Stomach (tissue), 9 donors: ENCODE results near the gene APBA1. TPM values are rescaled to one million over a fixed set of nuclear protein-coding genes. Genes with fewer than 3 reads are reported as not detected.

Source experiments
- DNase-seq, 2 donors: peaks; one replicate each; pipeline versions ENCODE4 v3.0.0 to v3.0.0-alpha.2; 2013 to 2019
- H3K27ac ChIP-seq, 5 donors: fragments of 200-600 bp in 4 of 5; sonication (generic) in 4 of 5; one replicate each; pipeline ENCODE4 v1.5.1; 2013 to 2019; ENCODE audit warnings: mild to moderate bottlenecking in 1 of 5, moderate library complexity in 1 of 5
- H3K27me3 ChIP-seq, 3 donors: fragments of 200-600 bp; sonication (generic); one replicate each; pipeline ENCODE4 v1.5.1; 2017 to 2019; ENCODE audit warnings: mixed run types in 1 of 3
- H3K36me3 ChIP-seq, 4 donors: fragments of 200-600 bp; sonication (generic); 1 replicate in 3 of 4; 2 replicates in 1 of 4; pipeline ENCODE4 v1.5.1; 2016 to 2019
- H3K4me1 ChIP-seq, 4 donors: fragments of 200-600 bp; sonication (generic); one replicate each; pipeline ENCODE4 v1.5.1; 2016 to 2019
- H3K4me3 ChIP-seq, 4 donors: fragments of 200-600 bp; sonication (generic) in 3 of 4; one replicate each; pipeline ENCODE4 v1.5.1; 2016 to 2019; ENCODE audit warnings: mild to moderate bottlenecking in 1 of 4
- H3K9me3 ChIP-seq, 4 donors: fragments of 200-600 bp; sonication (generic); one replicate each; pipeline ENCODE4 v1.5.1; 2016 to 2019
- CTCF ChIP-seq, 7 experiments: fragments of 450-650 bp in 4 of 7; fragments of 200-600 bp in 3 of 7; sonication (generic) in 3 of 7; IDR thresholded peaks; one replicate each; pipeline ENCODE4 v1.5.1; 2016 to 2019; ENCODE audit warnings: antibody characterized with exemption in 7 of 7, control low read depth in 2 of 7, mild to moderate bottlenecking in 1 of 7
- EP300 ChIP-seq: sonication (generic); formaldehyde crosslinking; IDR thresholded peaks from one replicate; pipeline ENCODE4 v1.6.1; 2017; ENCODE audit warnings: antibody characterized with exemption
- POLR2A ChIP-seq, 4 donors: fragments of 450-650 bp; IDR thresholded peaks; one replicate each; pipeline ENCODE4 v1.6.1; 2016; ENCODE audit warnings: antibody characterized with exemption in 4 of 4, control low read depth in 2 of 4, mild to moderate bottlenecking in 1 of 4, moderate library complexity in 1 of 4
- POLR2AphosphoS5 ChIP-seq, 3 donors: sonication (generic); formaldehyde crosslinking; IDR thresholded peaks; one replicate each; pipeline ENCODE4 v1.6.1; 2016; ENCODE audit warnings: antibody characterized with exemption in 3 of 3
- WGBS, 5 donors: extraction: QIAGEN DNeasy Blood & Tissue Kit in 3 of 5; methylation state at CpG; one replicate each; pipeline versions ENCODE4 v1.1.5 to v1.1.7; 2013 to 2018; 5-methylcytosine and 5-hydroxymethylcytosine counted together
- intact Hi-C: fragments of 100-400 bp; cut with DNase I; formaldehyde crosslinking; loops from one replicate; pipeline ENCODE4 v1.15.1; 2023; ENCODE audit warnings: low total_unique reads
- polyA plus RNA-seq, 3 donors: library from polyadenylated mRNA; stranded (reverse); fragments of 200-250 nt; gene quantifications; one replicate each; pipeline ENCODE4 v1.2.3, GENCODE V29; 2013
- total RNA-seq, 5 donors: library from RNA; depleted of rRNA; stranded (reverse); fragments of >200 nt; gene quantifications; one replicate each; pipeline versions ENCODE4 v1.1.0 to v1.2.3, GENCODE V29; 2014 to 2016
- donor health status: healthy with polysubstance abuse.
- donor health status: Bipolar disorder and iron deficiency.
- donor health status: healthy.

Gene APBA1
- total and polyA plus RNA-seq, 8 donors, result 0.50 to 14.2 (median 3.2) TPM

GRCh38 chr9:69532396-69532795 is 139.8 kb downstream of the APBA1 start:
- DNase-seq, result no peak
- H3K27me3 ChIP-seq, result no peaks in the 10 kb centered on the region
- H3K36me3 ChIP-seq, result no peaks in the 10 kb centered on the region
- no peaks in the 10 kb centered on the region for H3K4me1 ChIP-seq
- no peak overlapping the region for H3K27ac ChIP-seq
- WGBS, 5 donors, result 58 to 77% (median 68%) methylated on average over 4 of the region's 4 CpGs
- TF ChIP-seq CTCF (IDR thresholded peaks at IDR 0.05) (no peak), POLR2AphosphoS5 (IDR thresholded peaks at IDR 0.05) (no peak), POLR2A (IDR thresholded peaks at IDR 0.05) (no peak), EP300 (no peak)
- intact Hi-C loops, result no loop called here
- no peak overlapping the region for H3K4me3 ChIP-seq
- no peaks in the 10 kb centered on the region for H3K9me3 ChIP-seq

DNA sequence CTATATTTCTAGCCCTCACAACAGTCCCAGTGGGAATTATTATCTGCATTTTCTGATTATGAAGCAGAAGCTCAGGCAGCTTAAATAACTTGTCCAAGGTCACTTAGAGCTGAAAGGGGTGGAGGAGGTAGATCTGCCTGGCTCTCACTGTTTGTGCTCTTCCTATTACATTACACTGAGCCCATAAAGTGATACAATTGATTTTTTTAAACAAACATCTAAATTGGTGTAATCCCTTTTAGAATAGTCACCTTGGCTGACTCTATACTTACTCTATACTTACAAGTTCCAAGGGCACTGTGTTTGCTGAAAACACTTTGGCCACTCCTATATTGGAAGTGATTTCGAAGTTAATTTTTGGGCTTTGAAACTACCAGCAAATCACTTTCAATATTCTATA is 144.7 kb downstream of the APBA1 start:
- Histone ChIP-seq H3K36me3 (no peaks in the 10 kb centered on the region), H3K4me3 (no peak overlapping the region), H3K4me1 (no peaks in the 10 kb centered on the region), H3K27me3 (no peaks in the 10 kb centered on the region), H3K9me3 (peaks cover 0 to 7% (median 3%) of the 10 kb centered on the region in 4 donors), H3K27ac (no peak overlapping the region)
- intact Hi-C loops, result no loop called here
- no peak for TF ChIP-seq POLR2AphosphoS5 (IDR thresholded peaks at IDR 0.05)
- no peak for TF ChIP-seq CTCF (IDR thresholded peaks at IDR 0.05)
- TF ChIP-seq POLR2A (IDR thresholded peaks at IDR 0.05), result no peak
- no peak for TF ChIP-seq EP300
- DNase-seq, result no peak
- 64 to 94% (median 82%) methylated on average over 1 of the region's 1 CpG for WGBS, 5 donors

- 95 to 98% (median 97%) methylated on average over 2 of the region's 2 CpGs for WGBS, 5 donors
- TF ChIP-seq POLR2A (IDR thresholded peaks at IDR 0.05) (no peak), POLR2AphosphoS5 (IDR thresholded peaks at IDR 0.05) (no peak), EP300 (no peak), CTCF (IDR thresholded peaks at IDR 0.05) (no peak)
- H3K27me3 ChIP-seq, result no peaks in the 10 kb centered on the region
- H3K4me3 ChIP-seq, result no peak overlapping the region
- no peak overlapping the region for H3K27ac ChIP-seq
- no peak for DNase-seq
- intact Hi-C loops, result no loop called here
- no peaks in the 10 kb centered on the region for H3K36me3 ChIP-seq
- no peaks in the 10 kb centered on the region for H3K4me1 ChIP-seq
- H3K9me3 ChIP-seq, result peaks cover 0 to 7% (median 3%) of the 10 kb centered on the region in 4 donors
Observed at GRCh38 chr9:69526699-69527098, 145.5 kb downstream of the APBA1 start.

- no peaks in the 10 kb centered on the region for H3K27me3 ChIP-seq
- peaks cover 0 to 10% (median 7%) of the 10 kb centered on the region in 4 donors for H3K36me3 ChIP-seq
- no peaks in the 10 kb centered on the region for H3K4me1 ChIP-seq
- peaks cover 0 to 2% (median 0%) of the 10 kb centered on the region in 4 donors for H3K9me3 ChIP-seq
- 34 to 62% (median 46%) methylated on average over 5 of the region's 5 CpGs for WGBS, 5 donors
- no peak for TF ChIP-seq POLR2A (IDR thresholded peaks at IDR 0.05)
- TF ChIP-seq POLR2AphosphoS5 (IDR thresholded peaks at IDR 0.05), result no peak
- no peak for TF ChIP-seq CTCF (IDR thresholded peaks at IDR 0.05)
- no peak for TF ChIP-seq EP300
- intact Hi-C loops, result no loop called here
- no peak overlapping the region for H3K27ac ChIP-seq
- DNase-seq, result peak in 1 of 2 donors; percentile 26
- H3K4me3 ChIP-seq, result no peak overlapping the region
Observed at GRCh38 chr9:69519470-69520240, 152.5 kb downstream of the APBA1 start.
